ENCODE measurements around the gene ZFYVE21. TPM values are rescaled to one million over a fixed set of nuclear protein-coding genes. Genes with fewer than 3 reads are reported as not detected.

The ZFYVE21 gene
- total RNA-seq, 1 donor from 2014 or later: 40.2 TPM

GRCh38 chr14:103745424-103745823, 29.8 kb downstream of the ZFYVE21 start:
- no peaks in the 10 kb centered on the region for H3K4me1 Mint-ChIP-seq
- no peak for TF ChIP-seq CTCF (IDR thresholded peaks at IDR 0.05; ENCODE audit: unreplicated experiment)
- no peaks in the 10 kb centered on the region for H3K9me3 Mint-ChIP-seq
- DNase-seq (ENCODE audit: low spot score in 2 of 2, unreplicated experiment in 2 of 2): no peak
- H3K27ac Mint-ChIP-seq: no peak overlapping the region
- H3K36me3 Mint-ChIP-seq: peaks cover 13% of the 10 kb centered on the region
- H3K4me3 Mint-ChIP-seq: no peak overlapping the region
- H3K27me3 Mint-ChIP-seq (ENCODE audit: low read depth): no peaks in the 10 kb centered on the region

- Mint-ChIP-seq H3K27ac (no peak overlapping the region), H3K9me3 (no peaks in the 10 kb centered on the region), H3K4me1 (no peaks in the 10 kb centered on the region), H3K4me3 (no peak overlapping the region), H3K36me3 (peaks cover 10% of the 10 kb centered on the region), H3K27me3 (ENCODE audit: low read depth) (no peaks in the 10 kb centered on the region)
- DNase-seq (ENCODE audit: low spot score in 2 of 2, unreplicated experiment in 2 of 2): no peak
- no peak for TF ChIP-seq CTCF (IDR thresholded peaks at IDR 0.05; ENCODE audit: unreplicated experiment)
Measured at GRCh38 chr14:103746701-103747100, 31.1 kb downstream of the ZFYVE21 start.

- DNase-seq (ENCODE audit: low spot score in 2 of 2, unreplicated experiment in 2 of 2): no peak
- no peak for TF ChIP-seq CTCF (IDR thresholded peaks at IDR 0.05; ENCODE audit: unreplicated experiment)
- Mint-ChIP-seq H3K27me3 (ENCODE audit: low read depth) (no peaks in the 10 kb centered on the region), H3K4me1 (no peaks in the 10 kb centered on the region), H3K9me3 (no peaks in the 10 kb centered on the region), H3K27ac (no peak overlapping the region), H3K36me3 (peaks cover 9% of the 10 kb centered on the region), H3K4me3 (no peak overlapping the region)
Measured at GRCh38 chr14:103748534-103748857, 32.9 kb downstream of the ZFYVE21 start.

- DNase-seq (ENCODE audit: low spot score in 2 of 2, unreplicated experiment in 2 of 2): no peak
- H3K27me3 Mint-ChIP-seq (ENCODE audit: low read depth): no peaks in the 10 kb centered on the region
- no peak overlapping the region for H3K27ac Mint-ChIP-seq
Measured at GRCh38 chr14:103749452-103749851, 33.8 kb downstream of the ZFYVE21 start.

GRCh38 chr14:103749860-103750259, 34.2 kb downstream of the ZFYVE21 start:
- Mint-ChIP-seq H3K36me3 (peaks cover 13% of the 10 kb centered on the region), H3K4me1 (no peaks in the 10 kb centered on the region), H3K9me3 (no peaks in the 10 kb centered on the region), H3K27me3 (ENCODE audit: low read depth) (no peaks in the 10 kb centered on the region), H3K4me3 (no peak overlapping the region), H3K27ac (no peak overlapping the region)
- no peak for DNase-seq (ENCODE audit: low spot score in 2 of 2, unreplicated experiment in 2 of 2)
- TF ChIP-seq CTCF (IDR thresholded peaks at IDR 0.05; ENCODE audit: unreplicated experiment): no peak

More at GRCh38 chr14:103749452-103749851, 33.8 kb downstream of the ZFYVE21 start:
- Mint-ChIP-seq H3K9me3 (no peaks in the 10 kb centered on the region), H3K4me3 (no peak overlapping the region), H3K4me1 (no peaks in the 10 kb centered on the region), H3K36me3 (peaks cover 13% of the 10 kb centered on the region)
- no peak for TF ChIP-seq CTCF (IDR thresholded peaks at IDR 0.05; ENCODE audit: unreplicated experiment)

- DNase-seq (ENCODE audit: low spot score in 2 of 2, unreplicated experiment in 2 of 2): no peak
Measured at GRCh38 chr14:103753774-103754173, 38.2 kb downstream of the ZFYVE21 start.

More at GRCh38 chr14:103753774-103754173, 38.2 kb downstream of the ZFYVE21 start:
- no peak overlapping the region for H3K27ac Mint-ChIP-seq
- H3K4me1 Mint-ChIP-seq: peaks cover 3% of the 10 kb centered on the region
- H3K4me3 Mint-ChIP-seq: no peak overlapping the region
- no peaks in the 10 kb centered on the region for H3K27me3 Mint-ChIP-seq (ENCODE audit: low read depth)
- peaks cover 13% of the 10 kb centered on the region for H3K36me3 Mint-ChIP-seq
- TF ChIP-seq CTCF (IDR thresholded peaks at IDR 0.05; ENCODE audit: unreplicated experiment): no peak
- H3K9me3 Mint-ChIP-seq: no peaks in the 10 kb centered on the region
